ENCODE results near the gene POLR3K.

GRCh38 chr16:9903-10665 is 43.3 kb downstream of the POLR3K start:
- TF ChIP-seq ZNF629 (tag by site-specific recombination; IDR thresholded peaks at IDR 0.05) (no peak), YY1 (tag by site-specific recombination; IDR thresholded peaks at IDR 0.05) (no peak)

Measured in HEK293 (cell line).